HepG2 (cell line): ENCODE results near the gene GNMT. TPM values are rescaled to one million over a fixed set of nuclear protein-coding genes. Genes with fewer than 3 reads are reported as not detected.
A peak's percentile ranks its signal among the peaks of the same experiment; 100 is the strongest.

Experiments used
- BRCA1 ChIP-seq: sonication (generic); formaldehyde crosslinking; IDR thresholded peaks from 2 replicates; pipeline ENCODE4 v1.4.0; 2020; ENCODE audit warnings: missing genetic modification reagents
- CHD2 ChIP-seq: IDR thresholded peaks from 2 replicates; pipeline ENCODE4 v1.6.1; 2011; ENCODE audit warnings: low read depth, low read length, improper control_type of control experiment
- EEA1 ChIP-seq: sonication (generic); formaldehyde crosslinking; IDR thresholded peaks from 2 replicates; pipeline ENCODE4 v1.5.1; 2020; ENCODE audit warnings: mild to moderate bottlenecking, missing genetic modification reagents, borderline replicate concordance
- GABPA ChIP-seq, 2 experiments: IDR thresholded peaks; 2 replicates each; pipeline ENCODE4 v1.6.1; 2011 to 2016; ENCODE audit warnings: low read depth in 2 of 2, low read length in 1 of 2, missing biosample characterization in 1 of 2, missing genetic modification characterization in 1 of 2
- HNF1A ChIP-seq, 2 experiments: sonication (generic) in 1 of 2; formaldehyde crosslinking in 1 of 2; IDR thresholded peaks; 2 replicates each; pipeline versions ENCODE4 v1.4.0 to v1.6.1; 2016 to 2020; ENCODE audit warnings: borderline replicate concordance in 1 of 2, low read depth in 1 of 2, mild to moderate bottlenecking in 1 of 2, missing genetic modification reagents in 1 of 2
- JUNB ChIP-seq: sonication (generic); formaldehyde crosslinking; IDR thresholded peaks from 2 replicates; pipeline ENCODE4 v1.8.0; 2022; ENCODE audit warnings: missing genetic modification reagents, mild to moderate bottlenecking, borderline replicate concordance
- KDM5A ChIP-seq: fragments of 200-600 bp; sonication (generic); IDR thresholded peaks from 2 replicates; pipeline ENCODE4 v1.7.0; 2018; ENCODE audit warnings: antibody characterized with exemption, mild to moderate bottlenecking, low read length, borderline replicate concordance
- LRRFIP1 ChIP-seq: sonication (generic); formaldehyde crosslinking; conservative IDR thresholded peaks from 2 replicates; pipeline ENCODE4 v1.4.0; 2020; ENCODE audit warnings: missing genetic modification reagents
- MEIS2 ChIP-seq: sonication (generic); formaldehyde crosslinking; IDR thresholded peaks from 2 replicates; pipeline ENCODE4 v1.9.0; 2021; ENCODE audit warnings: mild to moderate bottlenecking, missing genetic modification reagents
- PHB2 ChIP-seq: fragments of 450-650 bp; IDR thresholded peaks from 2 replicates; pipeline ENCODE4 v1.6.1; 2018; ENCODE audit not compliant: partially characterized antibody
- RBFOX2 ChIP-seq: fragments of 200-400 bp; formaldehyde crosslinking; IDR thresholded peaks from 2 replicates; pipeline ENCODE4 v1.6.1; 2017; ENCODE audit warnings: low read depth, mild to moderate bottlenecking, low read length
- SMAD1 ChIP-seq: sonication (generic); formaldehyde crosslinking; IDR thresholded peaks from 2 replicates; pipeline ENCODE4 v1.4.0; 2020; ENCODE audit warnings: missing genetic modification reagents, low read depth, mild to moderate bottlenecking, borderline replicate concordance
- ZMYM2 ChIP-seq: sonication (generic); formaldehyde crosslinking; IDR thresholded peaks from 2 replicates; pipeline ENCODE4 v1.8.0; 2022; ENCODE audit warnings: mild to moderate bottlenecking, missing genetic modification reagents
- ZNF333 ChIP-seq: sonication (generic); formaldehyde crosslinking; IDR thresholded peaks from 2 replicates; pipeline ENCODE4 v1.4.0; 2020; ENCODE audit warnings: mild to moderate bottlenecking, missing genetic modification reagents, borderline replicate concordance
- ZNF652 ChIP-seq: IDR thresholded peaks from 2 replicates; pipeline ENCODE4 v1.6.1; 2016; ENCODE audit warnings: low read depth, borderline replicate concordance
- ZNF709 ChIP-seq: sonication (generic); formaldehyde crosslinking; IDR thresholded peaks from 2 replicates; pipeline ENCODE4 v1.5.0; 2020; ENCODE audit warnings: mild to moderate bottlenecking, missing genetic modification reagents
- ZNF782 ChIP-seq: sonication (generic); formaldehyde crosslinking; IDR thresholded peaks from 2 replicates; pipeline ENCODE4 v1.4.0; 2020; ENCODE audit warnings: missing genetic modification reagents, mild to moderate bottlenecking, borderline replicate concordance
- polyA plus RNA-seq, 8 experiments: library from polyadenylated mRNA; depleted of rRNA in 3 of 8; stranded (reverse) in 7 of 8; unstranded in 1 of 8; fragments of >200 nt; fragmentation: Illumina TruSeq in 4 of 8; extraction: Trizol in 4 of 8; gene quantifications; 2 replicates each; pipeline versions ENCODE4 v1.2.1 to v1.2.3, GENCODE V29; 2011 to 2016; ENCODE audit warnings: low read depth in 4 of 8, missing spikeins in 1 of 8, mixed read lengths in 1 of 8; ENCODE audit not compliant: insufficient read depth in 1 of 8
- total RNA-seq, 5 experiments: library from RNA; depleted of rRNA; stranded (reverse); fragments of >200 nt; fragmentation: Illumina TruSeq; extraction: Trizol; gene quantifications; 2 replicates each; pipeline ENCODE4 v1.2.3, GENCODE V29; 2016; ENCODE audit warnings: low read depth in 1 of 5
- TF ChIP-seq, protein P1 (sequence below): sonication (generic); formaldehyde crosslinking; IDR thresholded peaks from 2 replicates; pipeline ENCODE4 v1.5.1; 2020; ENCODE audit warnings: mild to moderate bottlenecking, moderate library complexity, missing genetic modification reagents
- TF ChIP-seq, protein P2 (sequence below): sonication (generic); formaldehyde crosslinking; IDR thresholded peaks from 2 replicates; pipeline ENCODE4 v1.8.0; 2023; ENCODE audit warnings: mild to moderate bottlenecking, missing genetic modification reagents

The GNMT gene
- total and polyA plus RNA-seq, 2 of the 13 experiments (the other 11 are each of a cell fraction or from before 2014, with no cell fraction given), result 2.8 to 7.0 TPM

GRCh38 chr6:43013097-43013842 is 52.7 kb downstream of the GNMT start (continued):
- TF ChIP-seq RBFOX2 (no peak), MEIS2 (CRISPR knock-in tag) (no peak), ZNF709 (CRISPR knock-in tag) (no peak), BRCA1 (CRISPR knock-in tag) (no peak), PHB2 (no peak), ZNF333 (CRISPR knock-in tag) (no peak), LRRFIP1 (CRISPR knock-in tag) (no peak), ZMYM2 (no peak), KDM5A (peak; percentile 69; the same call in 1 of the 2 replicates), SMAD1 (CRISPR knock-in tag) (0 out of 2 replicates have a peak, but pooled peaks have one; percentile 3), CHD2 (no peak), ZNF652 (CRISPR knock-in tag) (no peak), JUNB (CRISPR knock-in tag) (no peak), GABPA (IDR thresholded peaks at IDR 0.05; ENCODE audit: low read depth, low read length) (no peak), GABPA (CRISPR knock-in tag; IDR thresholded peaks at IDR 0.05; ENCODE audit: low read depth) (no peak), EEA1 (CRISPR knock-in tag) (no peak), ZNF782 (0 out of 2 replicates have a peak, but pooled peaks have one; percentile 20), HNF1A (IDR thresholded peaks at IDR 0.05; ENCODE audit: low read depth) (no peak), HNF1A (CRISPR knock-in tag; IDR thresholded peaks at IDR 0.05; ENCODE audit: borderline replicate concordance) (no peak)
- TF ChIP-seq, protein P1, sequence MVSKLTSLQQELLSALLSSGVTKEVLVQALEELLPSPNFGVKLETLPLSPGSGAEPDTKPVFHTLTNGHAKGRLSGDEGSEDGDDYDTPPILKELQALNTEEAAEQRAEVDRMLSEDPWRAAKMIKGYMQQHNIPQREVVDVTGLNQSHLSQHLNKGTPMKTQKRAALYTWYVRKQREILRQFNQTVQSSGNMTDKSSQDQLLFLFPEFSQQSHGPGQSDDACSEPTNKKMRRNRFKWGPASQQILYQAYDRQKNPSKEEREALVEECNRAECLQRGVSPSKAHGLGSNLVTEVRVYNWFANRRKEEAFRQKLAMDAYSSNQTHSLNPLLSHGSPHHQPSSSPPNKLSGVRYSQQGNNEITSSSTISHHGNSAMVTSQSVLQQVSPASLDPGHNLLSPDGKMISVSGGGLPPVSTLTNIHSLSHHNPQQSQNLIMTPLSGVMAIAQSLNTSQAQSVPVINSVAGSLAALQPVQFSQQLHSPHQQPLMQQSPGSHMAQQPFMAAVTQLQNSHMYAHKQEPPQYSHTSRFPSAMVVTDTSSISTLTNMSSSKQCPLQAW (CRISPR knock-in tag), result no peak
- TF ChIP-seq, protein P2, sequence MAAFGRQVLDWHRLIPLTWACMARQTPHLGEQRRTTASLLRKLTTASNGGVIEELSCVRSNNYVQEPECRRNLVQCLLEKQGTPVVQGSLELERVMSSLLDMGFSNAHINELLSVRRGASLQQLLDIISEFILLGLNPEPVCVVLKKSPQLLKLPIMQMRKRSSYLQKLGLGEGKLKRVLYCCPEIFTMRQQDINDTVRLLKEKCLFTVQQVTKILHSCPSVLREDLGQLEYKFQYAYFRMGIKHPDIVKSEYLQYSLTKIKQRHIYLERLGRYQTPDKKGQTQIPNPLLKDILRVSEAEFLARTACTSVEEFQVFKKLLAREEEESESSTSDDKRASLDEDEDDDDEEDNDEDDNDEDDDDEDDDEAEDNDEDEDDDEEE (CRISPR knock-in tag), result no peak
